Trophoblast cell (in vitro differentiated cells and primary cell): Measurements from ENCODE around the gene APOBEC3C.
"Not testable (repeated sequence)": the region's sequence is repeated elsewhere in the genome, so short reads cannot be mapped to it uniquely, and the experiment has no call there.

ENCODE experiments used
- DNase-seq, 2 donors: peaks; one replicate each; pipeline ENCODE4 v3.0.0-alpha.2; 2016
- H2AFZ ChIP-seq: 2 replicates; pipeline ENCODE4 v1.6.1; 2013; ENCODE audit warnings: low read length, moderate library complexity, mild to moderate bottlenecking; ENCODE audit not compliant: insufficient read depth, poor library complexity
- H2AK5ac ChIP-seq: 2 replicates; pipeline ENCODE4 v1.6.1; 2013; ENCODE audit warnings: mild to moderate bottlenecking, low read length
- H2BK120ac ChIP-seq: 2 replicates; pipeline ENCODE4 v1.6.1; 2013; ENCODE audit warnings: low read length, mild to moderate bottlenecking, moderate library complexity; ENCODE audit not compliant: insufficient read depth, poor library complexity
- H2BK12ac ChIP-seq: 2 replicates; pipeline ENCODE4 v1.6.1; 2013; ENCODE audit warnings: mild to moderate bottlenecking, low read length, moderate library complexity
- H2BK5ac ChIP-seq: 2 replicates; pipeline ENCODE4 v1.6.1; 2013; ENCODE audit warnings: low read length, low read depth, moderate library complexity, mild to moderate bottlenecking; ENCODE audit not compliant: poor library complexity
- H3K14ac ChIP-seq: 2 replicates; pipeline ENCODE4 v1.6.1; 2013; ENCODE audit warnings: mild to moderate bottlenecking, low read length
- H3K18ac ChIP-seq: 2 replicates; pipeline ENCODE4 v1.6.1; 2013; ENCODE audit warnings: mild to moderate bottlenecking, low read length
- H3K23ac ChIP-seq: 2 replicates; pipeline ENCODE4 v1.6.1; 2013; ENCODE audit warnings: low read length
- H3K27ac ChIP-seq: 2 replicates; pipeline ENCODE4 v1.5.1; 2013; ENCODE audit warnings: low read depth, mild to moderate bottlenecking, inconsistent platforms, low read length, moderate library complexity
- H3K27me3 ChIP-seq: 2 replicates; pipeline ENCODE4 v1.6.1; 2013; ENCODE audit warnings: inconsistent platforms, mild to moderate bottlenecking, low read length, moderate library complexity; ENCODE audit not compliant: insufficient read depth
- H3K36me3 ChIP-seq, 2 experiments: 1 replicate in 1 of 2; 2 replicates in 1 of 2; pipeline ENCODE4 v1.6.1; 2013; ENCODE audit warnings: low read length in 2 of 2, mild to moderate bottlenecking in 2 of 2, moderate library complexity in 1 of 2; ENCODE audit not compliant: insufficient read depth in 2 of 2, control insufficient read depth in 1 of 2
- H3K4ac ChIP-seq: 2 replicates; pipeline ENCODE4 v1.6.1; 2013; ENCODE audit warnings: low read depth, mild to moderate bottlenecking, low read length, moderate library complexity
- H3K4me1 ChIP-seq, 2 experiments: 1 replicate in 1 of 2; 2 replicates in 1 of 2; pipeline ENCODE4 v1.6.1; 2013; ENCODE audit warnings: low read length in 2 of 2, mild to moderate bottlenecking in 2 of 2, moderate library complexity in 1 of 2; ENCODE audit not compliant: insufficient read depth in 2 of 2, control insufficient read depth in 1 of 2
- H3K4me2 ChIP-seq: 2 replicates; pipeline ENCODE4 v1.6.1; 2013; ENCODE audit warnings: inconsistent platforms, mild to moderate bottlenecking, low read length, moderate library complexity
- H3K4me3 ChIP-seq: 2 replicates; pipeline ENCODE4 v1.5.1; 2013; ENCODE audit warnings: mild to moderate bottlenecking, low read depth, low read length, inconsistent platforms
- H3K79me1 ChIP-seq: one replicate; pipeline ENCODE4 v1.6.1; 2013; ENCODE audit warnings: low read length
- H3K79me2 ChIP-seq: 2 replicates; pipeline ENCODE4 v1.6.1; 2013; ENCODE audit warnings: low read length, mild to moderate bottlenecking; ENCODE audit not compliant: control insufficient read depth, insufficient read depth, poor library complexity
- H3K9ac ChIP-seq: 2 replicates; pipeline ENCODE4 v1.6.1; 2013; ENCODE audit warnings: mild to moderate bottlenecking, low read length
- H3K9me3 ChIP-seq: 2 replicates; pipeline ENCODE4 v1.6.1; 2013; ENCODE audit warnings: low read depth, mild to moderate bottlenecking, control low read depth, inconsistent platforms, low read length; ENCODE audit not compliant: insufficient read depth
- H4K12ac ChIP-seq: 2 replicates; pipeline ENCODE4 v1.6.1; 2013; ENCODE audit warnings: low read depth, mild to moderate bottlenecking, low read length, moderate library complexity
- H4K8ac ChIP-seq: 2 replicates; pipeline ENCODE4 v1.6.1; 2013; ENCODE audit warnings: low read depth, mild to moderate bottlenecking, low read length, moderate library complexity
- H4K91ac ChIP-seq: one replicate; pipeline ENCODE4 v1.6.1; 2013; ENCODE audit warnings: low read depth, mild to moderate bottlenecking, low read length, moderate library complexity
- WGBS: extraction: QIAGEN DNeasy Blood & Tissue Kit; methylation state at CpG from one replicate; pipeline ENCODE4 v1.1.7; 2013; ENCODE audit warnings: missing lambda C conversion rate; ENCODE audit not compliant: insufficient read length, insufficient coverage; ENCODE audit errors: extremely low coverage; 5-methylcytosine and 5-hydroxymethylcytosine counted together

APOBEC3C gene

GRCh38 chr22:39020021-39020651 is 6.1 kb downstream of the APOBEC3C start:
- not testable (repeated sequence) for DNase-seq, H4K12ac ChIP-seq, H2BK5ac ChIP-seq, H3K14ac ChIP-seq, H3K4ac ChIP-seq, H3K4me3 ChIP-seq, H3K79me2 ChIP-seq, H4K91ac ChIP-seq, H2BK12ac ChIP-seq, H3K27me3 ChIP-seq, H2AK5ac ChIP-seq, H2BK120ac ChIP-seq, H3K9me3 ChIP-seq, H3K23ac ChIP-seq, H3K27ac ChIP-seq, H3K18ac ChIP-seq, H3K36me3 ChIP-seq, H3K79me1 ChIP-seq, H3K9ac ChIP-seq
- peak overlapping the region; percentile 51 for H4K8ac ChIP-seq
- peaks cover 9 to 11% of the 10 kb centered on the region in 2 experiments for H3K4me1 ChIP-seq
- peak overlapping the region; percentile 9 for H2AFZ ChIP-seq
- no CpG with 5 or more reads among the region's 15 CpGs for WGBS
- peak overlapping the region; percentile 46 for H3K4me2 ChIP-seq

DNA sequence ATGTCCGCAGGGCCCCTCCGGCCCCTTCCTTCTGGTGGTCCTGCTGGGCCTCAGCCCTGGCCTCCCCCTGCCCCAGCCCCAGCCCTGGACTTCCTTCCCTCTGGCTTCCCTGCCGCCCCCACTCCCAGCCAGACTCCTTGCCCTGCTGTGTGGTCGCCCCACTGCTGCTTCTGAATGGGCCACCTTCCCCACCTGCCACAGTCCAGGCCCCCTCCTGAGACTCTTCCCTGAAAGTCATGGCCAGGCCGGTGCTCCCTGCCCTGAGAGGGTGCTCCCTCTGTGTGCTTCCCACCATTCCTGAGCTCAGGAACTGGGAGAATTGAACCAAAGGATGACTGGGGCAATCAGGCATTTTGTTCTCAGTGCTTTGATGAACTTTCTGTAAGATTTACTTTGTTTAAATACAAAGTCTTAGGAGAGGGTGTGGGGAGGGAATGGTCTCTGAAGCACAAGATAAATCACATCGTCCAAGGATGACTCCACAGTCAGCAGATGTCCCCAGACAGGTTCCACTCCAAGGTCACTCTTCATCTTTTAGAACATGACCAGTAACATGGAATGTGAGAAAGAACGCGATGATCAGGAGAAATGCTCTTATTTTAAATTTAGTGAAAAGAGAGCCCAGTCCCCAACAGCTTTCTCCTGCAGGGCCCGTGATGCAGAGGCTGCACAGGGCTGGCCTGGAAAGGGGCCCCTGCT is 7.6 kb downstream of the APOBEC3C start:
- Histone ChIP-seq H3K79me2 (no peaks in the 10 kb centered on the region), H3K4me3 (no peak overlapping the region), H3K4ac (peak overlapping the region; percentile 33)

GRCh38 chr22:39024519-39025308 is 10.7 kb downstream of the APOBEC3C start:
- Histone ChIP-seq H2AFZ (no peak overlapping the region), H3K9ac (no peak overlapping the region), H2BK5ac (no peak overlapping the region), H3K9me3 (no peaks in the 10 kb centered on the region), H3K36me3 (no peaks in the 10 kb centered on the region), H3K27me3 (no peaks in the 10 kb centered on the region), H3K4me3 (no peak overlapping the region), H3K4me2 (no peak overlapping the region), H2BK120ac (no peak overlapping the region), H3K23ac (no peak overlapping the region), H4K91ac (no peak overlapping the region), H4K8ac (no peak overlapping the region), H2BK12ac (no peak overlapping the region), H3K18ac (no peak overlapping the region), H2AK5ac (no peak overlapping the region), H3K4ac (no peak overlapping the region), H3K27ac (no peak overlapping the region), H3K79me1 (peaks cover 5% of the 10 kb centered on the region), H4K12ac (no peak overlapping the region), H3K79me2 (no peaks in the 10 kb centered on the region), H3K14ac (no peak overlapping the region), H3K4me1 (peaks cover 7 to 16% of the 10 kb centered on the region in 2 experiments)
- DNase-seq: no peak
- WGBS: no CpG with 5 or more reads among the region's 15 CpGs

More for the DNA sequence above, 7.6 kb downstream of the APOBEC3C start:
- Histone ChIP-seq H3K36me3 (no peaks in the 10 kb centered on the region), H2BK12ac (peak overlapping the region; percentile 55), H3K4me2 (no peak overlapping the region), H2BK5ac (no peak overlapping the region), H2AK5ac (peak overlapping the region; percentile 7), H3K9ac (no peak overlapping the region), H4K8ac (peak overlapping the region; percentile 84), H3K9me3 (no peaks in the 10 kb centered on the region), H2AFZ (no peak overlapping the region), H3K14ac (no peak overlapping the region), H2BK120ac (peak overlapping the region; percentile 31), H3K4me1 (peaks cover 9 to 11% of the 10 kb centered on the region in 2 experiments), H3K23ac (no peak overlapping the region), H3K79me1 (peaks cover 5% of the 10 kb centered on the region), H4K12ac (no peak overlapping the region), H3K27me3 (no peaks in the 10 kb centered on the region), H3K27ac (no peak overlapping the region), H4K91ac (peak overlapping the region; percentile 54), H3K18ac (peak overlapping the region; percentile 33)
- WGBS: no CpG with 5 or more reads among the region's 9 CpGs
- DNase-seq: peak in 1 of 2 donors; percentile 27

DNA sequence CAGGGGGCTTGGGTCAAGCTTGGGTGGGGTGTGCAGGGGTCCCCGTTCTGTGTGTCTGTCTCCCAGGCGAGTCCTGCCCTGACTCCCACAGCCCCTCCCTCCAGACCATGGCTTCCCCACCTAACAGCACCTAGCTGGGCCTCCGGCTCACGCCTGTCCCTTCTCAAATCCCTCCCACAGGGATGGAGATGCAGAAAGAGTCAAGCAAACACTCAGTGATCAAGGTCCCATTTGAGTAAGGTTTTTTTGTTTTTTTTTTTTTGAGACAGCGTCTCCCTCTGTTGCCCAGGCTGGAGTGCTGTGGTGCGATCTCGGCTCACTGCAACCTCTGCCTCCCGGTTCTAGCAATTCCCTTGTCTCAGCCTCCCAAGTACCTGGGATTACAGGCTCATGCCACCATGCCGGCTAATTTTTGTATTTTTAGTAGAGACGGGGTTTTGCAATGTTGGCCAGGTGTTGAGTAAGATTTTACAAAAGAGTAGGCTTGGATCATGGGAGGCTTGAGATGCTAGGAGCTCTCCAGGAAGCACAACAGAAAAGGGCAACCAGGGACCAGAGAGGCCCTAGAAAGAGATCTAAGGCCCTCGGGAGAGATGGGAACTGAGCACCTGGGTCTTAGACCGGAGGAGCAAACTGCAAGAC is 12.6 kb downstream of the APOBEC3C start:
- no peak overlapping the region for H3K9ac ChIP-seq
- no peak overlapping the region for H2AK5ac ChIP-seq
- no peak overlapping the region for H2BK12ac ChIP-seq
- H3K9me3 ChIP-seq: no peaks in the 10 kb centered on the region
- no peak overlapping the region for H3K4ac ChIP-seq
- no peaks in the 10 kb centered on the region for H3K36me3 ChIP-seq
- no peak overlapping the region for H3K4me2 ChIP-seq
- H3K27me3 ChIP-seq: no peaks in the 10 kb centered on the region
- H4K8ac ChIP-seq: no peak overlapping the region
- WGBS: no CpG with 5 or more reads among the region's 12 CpGs
- no peak overlapping the region for H3K14ac ChIP-seq
- H2BK120ac ChIP-seq: no peak overlapping the region
- DNase-seq: peak in 1 of 2 donors; percentile 13
- H3K27ac ChIP-seq: no peak overlapping the region
- no peak overlapping the region for H4K91ac ChIP-seq
- H3K79me1 ChIP-seq: peaks cover under 1% of the 10 kb centered on the region
- H2BK5ac ChIP-seq: no peak overlapping the region
- H3K23ac ChIP-seq: no peak overlapping the region
- peaks cover under 1 to 7% of the 10 kb centered on the region in 2 experiments for H3K4me1 ChIP-seq
- H3K4me3 ChIP-seq: no peak overlapping the region
- no peak overlapping the region for H3K18ac ChIP-seq
- no peaks in the 10 kb centered on the region for H3K79me2 ChIP-seq
- H2AFZ ChIP-seq: no peak overlapping the region
- no peak overlapping the region for H4K12ac ChIP-seq
